Thyroid gland (tissue), 4 donors: ENCODE results near the gene ALPL. TPM values are rescaled to one million over a fixed set of nuclear protein-coding genes. Genes with fewer than 3 reads are reported as not detected.

Experiments used
- DNase-seq, 2 donors: peaks; one replicate each; pipeline ENCODE4 v3.0.0-alpha.2; 2019
- H3K27ac ChIP-seq, 3 donors: fragments of 200-600 bp; sonication (generic); 1 replicate in 2 of 3; 2 replicates in 1 of 3; pipeline ENCODE4 v1.5.1; 2016 to 2019; ENCODE audit warnings: mild to moderate bottlenecking in 1 of 3, moderate library complexity in 1 of 3
- H3K27me3 ChIP-seq: fragments of 200-600 bp; sonication (generic); one replicate; pipeline ENCODE4 v1.5.1; 2019
- H3K36me3 ChIP-seq, 2 donors: fragments of 200-600 bp; sonication (generic); one replicate each; pipeline ENCODE4 v1.5.1; 2016 to 2019
- H3K4me1 ChIP-seq, 2 donors: fragments of 200-600 bp; sonication (generic); one replicate each; pipeline ENCODE4 v1.5.1; 2017 to 2019
- H3K4me3 ChIP-seq, 3 donors: fragments of 200-600 bp; sonication (generic); replicated peaks in 1 of 3; 1 replicate in 2 of 3; 2 replicates in 1 of 3; pipeline ENCODE4 v1.5.1; 2016; ENCODE audit warnings: mild to moderate bottlenecking in 1 of 3
- H3K9me3 ChIP-seq: fragments of 200-600 bp; sonication (generic); one replicate; pipeline ENCODE4 v1.5.1; 2017
- CTCF ChIP-seq, 6 experiments: fragments of 200-600 bp in 3 of 6; fragments of 450-650 bp in 3 of 6; sonication (generic) in 3 of 6; IDR thresholded peaks; one replicate each; pipeline ENCODE4 v1.5.1; 2016 to 2019; ENCODE audit warnings: antibody characterized with exemption in 6 of 6, mild to moderate bottlenecking in 2 of 6, inconsistent platforms in 1 of 6, moderate library complexity in 1 of 6
- POLR2A ChIP-seq, 2 donors: fragments of 450-650 bp; IDR thresholded peaks; one replicate each; pipeline ENCODE4 v1.6.1; 2017; ENCODE audit warnings: antibody characterized with exemption in 2 of 2, mild to moderate bottlenecking in 2 of 2, moderate library complexity in 1 of 2
- WGBS, 2 donors: methylation state at CpG; one replicate each; pipeline ENCODE4 v1.1.5; 2017; 5-methylcytosine and 5-hydroxymethylcytosine counted together
- intact Hi-C: fragments of 100-400 bp; cut with DNase I; formaldehyde crosslinking; loops from one replicate; pipeline ENCODE4 v1.15.1; 2023
- total RNA-seq, 4 donors: library from RNA; depleted of rRNA; stranded (reverse); fragments of >200 nt; gene quantifications; one replicate each; pipeline ENCODE4 v1.2.3, GENCODE V29; 2016

ALPL gene
- total RNA-seq, 4 donors from 2014 or later, result 4.0 to 15.6 (median 4.5) TPM

GRCh38 chr1:21576031-21576797 is 67.0 kb downstream of the ALPL start:
- no peak for DNase-seq

GRCh38 chr1:21576798-21577187 is 67.6 kb downstream of the ALPL start:
- H3K4me3 ChIP-seq, result no peak overlapping the region
- intact Hi-C loops, result loop anchor here (5.0 kb wide), 1 partner anchor 69 kb away; the partner anchor contains the start of gene ALPL
- 89 to 94% methylated on average over 5 of the region's 5 CpGs for WGBS, 2 donors
- H3K36me3 ChIP-seq, result no peaks in the 10 kb centered on the region
- peaks cover 0 to 15% of the 10 kb centered on the region in 2 donors for H3K4me1 ChIP-seq
- no peak overlapping the region for H3K27ac ChIP-seq
- TF ChIP-seq POLR2A (IDR thresholded peaks at IDR 0.05) (no peak), CTCF (IDR thresholded peaks at IDR 0.05) (no peak)
- H3K27me3 ChIP-seq, result no peaks in the 10 kb centered on the region
- DNase-seq, result no peak
- no peaks in the 10 kb centered on the region for H3K9me3 ChIP-seq

More at GRCh38 chr1:21576031-21576797, 67.0 kb downstream of the ALPL start:
- Histone ChIP-seq H3K9me3 (no peaks in the 10 kb centered on the region), H3K36me3 (no peaks in the 10 kb centered on the region), H3K27ac (no peak overlapping the region), H3K4me3 (no peak overlapping the region), H3K27me3 (no peaks in the 10 kb centered on the region), H3K4me1 (peaks cover 0 to 15% of the 10 kb centered on the region in 2 donors)
- intact Hi-C loops, result loop anchor here (5.0 kb wide), 1 partner anchor 69 kb away; the partner anchor contains the start of gene ALPL
- 88 to 96% methylated on average over 7 of the region's 7 CpGs for WGBS, 2 donors
- TF ChIP-seq CTCF (IDR thresholded peaks at IDR 0.05) (no peak), POLR2A (IDR thresholded peaks at IDR 0.05) (no peak)

GRCh38 chr1:21577324-21577723 is 68.1 kb downstream of the ALPL start:
- WGBS, 2 donors, result 95 to 96% methylated on average over 22 to 24 of the region's 26 CpGs
- Histone ChIP-seq H3K9me3 (no peaks in the 10 kb centered on the region), H3K27ac (no peak overlapping the region), H3K36me3 (no peaks in the 10 kb centered on the region), H3K4me3 (no peak overlapping the region), H3K4me1 (peaks cover 0 to 15% of the 10 kb centered on the region in 2 donors), H3K27me3 (no peaks in the 10 kb centered on the region)
- intact Hi-C loops, result loop anchor here (5.0 kb wide), 1 partner anchor 70 kb away; the partner anchor contains the start of gene ALPL
- no peak for TF ChIP-seq POLR2A (IDR thresholded peaks at IDR 0.05)
- no peak for DNase-seq

- no peaks in the 10 kb centered on the region for H3K36me3 ChIP-seq
- no peaks in the 10 kb centered on the region for H3K27me3 ChIP-seq
- TF ChIP-seq POLR2A (IDR thresholded peaks at IDR 0.05) (no peak), CTCF (IDR thresholded peaks at IDR 0.05) (no peak)
- no peak overlapping the region for H3K4me3 ChIP-seq
- 87 to 89% methylated on average over 9 of the region's 9 CpGs for WGBS, 2 donors
- intact Hi-C loops, result loop anchor here (5.0 kb wide), 1 partner anchor 71 kb away; the partner anchor contains the start of gene ALPL
- H3K4me1 ChIP-seq, result peaks cover 0 to 15% of the 10 kb centered on the region in 2 donors
- no peak for DNase-seq
- no peaks in the 10 kb centered on the region for H3K9me3 ChIP-seq
- no peak overlapping the region for H3K27ac ChIP-seq
Observed at GRCh38 chr1:21577933-21578332, 68.7 kb downstream of the ALPL start.

- DNase-seq, result no peak
- TF ChIP-seq CTCF (IDR thresholded peaks at IDR 0.05) (no peak), POLR2A (IDR thresholded peaks at IDR 0.05) (no peak)
- Histone ChIP-seq H3K27me3 (no peaks in the 10 kb centered on the region), H3K4me1 (peaks cover 0 to 3% of the 10 kb centered on the region in 2 donors), H3K36me3 (no peaks in the 10 kb centered on the region), H3K27ac (no peak overlapping the region), H3K9me3 (no peaks in the 10 kb centered on the region), H3K4me3 (no peak overlapping the region)
- WGBS, 2 donors, result 65% methylated on average over 3 of the region's 3 CpGs
- intact Hi-C loops, result loop anchor here (5.0 kb wide), 1 partner anchor 72 kb away; the partner anchor contains the start of gene ALPL
Observed at GRCh38 chr1:21579791-21580190, 70.6 kb downstream of the ALPL start.
